LNCAP (cell line): ENCODE results near the gene OR5AC2.

Source experiments
- CTCF ChIP-seq: fragments of 450-650 bp; IDR thresholded peaks from 2 replicates; pipeline ENCODE4 v1.5.1; 2017; ENCODE audit warnings: mild to moderate bottlenecking

The OR5AC2 gene

GRCh38 chr3:98109807-98110549 is 23.0 kb downstream of the OR5AC2 start:
- TF ChIP-seq CTCF: no peak

GRCh38 chr3:98110550-98110908 is 23.6 kb downstream of the OR5AC2 start:
- TF ChIP-seq CTCF: no peak

GRCh38 chr3:98114264-98114663 is 27.3 kb downstream of the OR5AC2 start:
- no peak for TF ChIP-seq CTCF

GRCh38 chr3:98115717-98116116 is 28.7 kb downstream of the OR5AC2 start:
- no peak for TF ChIP-seq CTCF

- no peak for TF ChIP-seq CTCF
Observed at GRCh38 chr3:98130421-98130820, 43.4 kb downstream of the OR5AC2 start, which contains the start of gene OR5H1. Gene OR5H1 (plus strand): TSS chr3:98130721. CDS start chr3:98132698, 1,977 bp downstream.

GRCh38 chr3:98136631-98137030 is 49.7 kb downstream of the OR5AC2 start:
- no peak for TF ChIP-seq CTCF
